ENCODE results near the gene TUT7. TPM values are rescaled to one million over a fixed set of nuclear protein-coding genes. Genes with fewer than 3 reads are reported as not detected.
"Not testable (repeated sequence)": the region's sequence is repeated elsewhere in the genome, so short reads cannot be mapped to it uniquely, and the experiment has no call there.

TUT7 gene
- total and polyA plus RNA-seq, 8 donors = 25.0 to 37.2 (median 29.7) TPM

DNA sequence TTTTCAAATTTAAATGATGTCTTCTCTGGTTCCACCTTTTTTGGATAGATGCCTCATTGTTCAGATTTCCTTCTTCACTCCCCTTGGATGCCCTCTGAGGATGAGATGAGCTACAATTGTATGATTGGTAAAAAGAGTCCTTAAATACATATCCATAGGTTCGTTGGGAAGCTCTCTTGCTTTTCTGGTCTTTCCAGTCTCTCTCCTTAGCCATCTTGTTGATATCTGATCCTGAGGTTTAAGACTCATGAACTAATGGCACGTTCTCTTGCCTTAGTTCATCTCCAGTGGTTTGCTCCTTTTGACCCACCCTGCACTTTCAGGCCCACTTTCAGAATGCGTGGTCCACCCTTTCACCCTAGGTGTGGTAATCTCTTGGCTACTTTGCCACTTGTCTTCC, 33.2 kb upstream of the TUT7 start:
- Histone ChIP-seq H3K27me3 (no peaks in the 10 kb centered on the region), H3K27ac (no peak overlapping the region), H3K36me3 (no peaks in the 10 kb centered on the region), H3K4me1 (no peaks in the 10 kb centered on the region), H3K4me3 (no peak overlapping the region), H3K9me3 (peaks cover 0 to 7% of the 10 kb centered on the region in 2 donors)
- intact Hi-C loops (cut with DNase I) = no loop called here
- DNase-seq (no peak), ATAC-seq (no peak)
- TF ChIP-seq CTCF (IDR thresholded peaks at IDR 0.05) = no peak

DNA sequence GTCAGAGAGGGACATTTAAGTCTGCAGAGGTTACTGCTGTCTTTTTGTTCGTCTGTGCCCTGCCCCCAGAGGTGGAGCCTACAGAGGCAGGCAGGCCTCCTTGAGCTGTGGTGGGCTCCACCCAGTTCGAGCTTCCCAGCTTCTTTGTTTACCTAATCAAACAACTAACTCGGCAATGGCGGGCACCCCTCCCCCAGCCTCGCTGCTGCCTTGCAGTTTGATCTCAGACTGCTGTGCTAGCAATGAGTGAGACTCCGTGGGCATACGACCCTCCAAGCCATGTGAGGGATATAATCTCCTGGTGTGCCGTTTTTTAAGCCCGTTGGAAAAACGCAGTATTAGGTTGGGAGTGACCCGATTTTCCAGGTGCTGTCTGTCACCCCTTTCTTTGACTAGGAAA, 28.8 kb upstream of the TUT7 start:
- DNase-seq; intact Hi-C loops (cut with DNase I); ATAC-seq: not testable (repeated sequence)

GRCh38 chr9:86376016-86376415, 21.8 kb upstream of the TUT7 start:
- H3K9me3 ChIP-seq = peaks cover 0 to 16% of the 10 kb centered on the region in 2 donors
- H3K27me3 ChIP-seq = peaks cover 0 to 8% of the 10 kb centered on the region in 2 donors
- no peak for DNase-seq
- no peaks in the 10 kb centered on the region for H3K4me1 ChIP-seq
- H3K4me3 ChIP-seq = no peak overlapping the region
- intact Hi-C loops (cut with DNase I) = no loop called here
- no peak for TF ChIP-seq CTCF (IDR thresholded peaks at IDR 0.05)
- no peak for ATAC-seq
- H3K27ac ChIP-seq = no peak overlapping the region
- no peaks in the 10 kb centered on the region for H3K36me3 ChIP-seq

More for the DNA sequence above, 28.8 kb upstream of the TUT7 start:
- not testable (repeated sequence) for H3K9me3 ChIP-seq, H3K27ac ChIP-seq, H3K4me1 ChIP-seq, H3K36me3 ChIP-seq, H3K4me3 ChIP-seq, H3K27me3 ChIP-seq

DNA sequence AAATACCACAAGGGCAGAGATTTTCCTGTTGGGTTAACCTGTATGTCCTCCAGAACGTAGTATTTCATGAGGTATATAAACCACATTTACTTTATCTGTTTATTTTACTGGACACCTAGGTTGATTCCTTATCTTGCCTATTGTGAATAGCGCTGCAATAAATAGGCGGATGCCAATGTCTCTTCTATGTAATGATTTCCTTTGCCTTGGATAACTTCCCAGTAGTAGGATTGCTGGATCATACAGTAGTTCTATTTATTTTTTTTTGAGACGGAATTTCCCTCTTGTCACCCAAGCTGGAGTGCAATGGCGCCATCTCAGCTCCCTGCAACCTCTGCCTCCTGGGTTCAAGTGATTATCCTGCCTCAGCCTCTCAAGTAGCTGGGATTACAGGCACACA, 15.6 kb upstream of the TUT7 start:
- intact Hi-C loops (cut with DNase I) = no loop called here
- Histone ChIP-seq H3K9me3 (peaks cover 0 to 29% of the 10 kb centered on the region in 2 donors), H3K36me3 (no peaks in the 10 kb centered on the region), H3K4me1 (no peaks in the 10 kb centered on the region), H3K27ac (no peak overlapping the region), H3K27me3 (peaks cover 0 to 9% of the 10 kb centered on the region in 2 donors), H3K4me3 (no peak overlapping the region)
- ATAC-seq (no peak), DNase-seq (no peak)
- TF ChIP-seq CTCF (IDR thresholded peaks at IDR 0.05) = no peak

GRCh38 chr9:86368871-86369521, 14.8 kb upstream of the TUT7 start:
- Histone ChIP-seq H3K4me1 (no peaks in the 10 kb centered on the region), H3K36me3 (no peaks in the 10 kb centered on the region), H3K27ac (peak overlapping the region in 1 of 2 donors; percentile 73), H3K27me3 (peaks cover 0 to 9% of the 10 kb centered on the region in 2 donors), H3K9me3 (peaks cover 0 to 29% of the 10 kb centered on the region in 2 donors), H3K4me3 (no peak overlapping the region)
- intact Hi-C loops (cut with DNase I) = no loop called here
- no peak for TF ChIP-seq CTCF (IDR thresholded peaks at IDR 0.05)
- DNase-seq = no peak
- ATAC-seq = peak; percentile 73

GRCh38 chr9:86361176-86361575, 7.0 kb upstream of the TUT7 start:
- no peaks in the 10 kb centered on the region for H3K27me3 ChIP-seq
- intact Hi-C loops (cut with DNase I) = no loop called here
- H3K36me3 ChIP-seq = no peaks in the 10 kb centered on the region
- TF ChIP-seq CTCF (IDR thresholded peaks at IDR 0.05) = no peak
- ATAC-seq (no peak), DNase-seq (no peak)
- H3K4me3 ChIP-seq = no peak overlapping the region
- H3K4me1 ChIP-seq = peaks cover 0 to 13% of the 10 kb centered on the region in 2 donors
- H3K9me3 ChIP-seq = no peaks in the 10 kb centered on the region
- no peak overlapping the region for H3K27ac ChIP-seq

All from left lung (tissue), 10 donors.